22Rv1 (cell line): Measurements from ENCODE around the gene CARD14.

ENCODE experiments used
- CTCF ChIP-seq: fragments of 450-650 bp; IDR thresholded peaks from 2 replicates; pipeline ENCODE4 v1.5.1; 2017; ENCODE audit warnings: mild to moderate bottlenecking
- ZFX ChIP-seq: fragments of 450-650 bp; IDR thresholded peaks from 2 replicates; pipeline ENCODE4 v1.6.1; 2017; ENCODE audit warnings: antibody characterized with exemption, borderline replicate concordance

- TF ChIP-seq ZFX (no peak), CTCF (no peak)
Measured at GRCh38 chr17:80245566-80246265, 75.9 kb downstream of the CARD14 start.
